ENCODE results near the gene PSPH. TPM values are rescaled to one million over a fixed set of nuclear protein-coding genes. Genes with fewer than 3 reads are reported as not detected.
"Not testable (repeated sequence)": the region's sequence is repeated elsewhere in the genome, so short reads cannot be mapped to it uniquely, and the experiment has no call there.

Gene PSPH
- total RNA-seq, 1 donor from 2014 or later: 37.5 TPM

DNA sequence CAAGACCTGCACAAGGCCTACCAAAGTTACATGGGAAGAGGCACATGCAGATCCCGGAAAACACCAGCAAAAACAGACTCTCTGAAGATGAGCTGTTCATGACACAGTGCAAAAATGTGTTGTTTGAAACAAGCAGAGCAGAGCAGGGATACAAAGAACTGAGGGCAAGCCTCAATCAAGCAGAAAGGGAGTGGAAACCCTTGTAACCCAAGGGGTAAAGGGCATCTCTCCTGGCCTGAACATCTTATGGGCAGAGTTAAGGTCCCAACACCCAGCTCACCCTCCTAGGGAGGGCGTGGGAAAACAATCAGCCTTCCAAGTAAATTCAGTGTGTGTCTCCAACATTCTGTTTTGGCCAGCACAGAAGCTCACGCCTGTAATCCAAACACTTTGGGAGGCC lies 10.5 kb downstream of the PSPH start:
- no peak overlapping the region for H3K4me3 Mint-ChIP-seq (ENCODE audit: unreplicated experiment)
- no peaks in the 10 kb centered on the region for H3K27me3 Mint-ChIP-seq (ENCODE audit: low read depth)
- no peak overlapping the region for H3K27ac Mint-ChIP-seq (ENCODE audit: unreplicated experiment)
- TF ChIP-seq, protein P1, sequence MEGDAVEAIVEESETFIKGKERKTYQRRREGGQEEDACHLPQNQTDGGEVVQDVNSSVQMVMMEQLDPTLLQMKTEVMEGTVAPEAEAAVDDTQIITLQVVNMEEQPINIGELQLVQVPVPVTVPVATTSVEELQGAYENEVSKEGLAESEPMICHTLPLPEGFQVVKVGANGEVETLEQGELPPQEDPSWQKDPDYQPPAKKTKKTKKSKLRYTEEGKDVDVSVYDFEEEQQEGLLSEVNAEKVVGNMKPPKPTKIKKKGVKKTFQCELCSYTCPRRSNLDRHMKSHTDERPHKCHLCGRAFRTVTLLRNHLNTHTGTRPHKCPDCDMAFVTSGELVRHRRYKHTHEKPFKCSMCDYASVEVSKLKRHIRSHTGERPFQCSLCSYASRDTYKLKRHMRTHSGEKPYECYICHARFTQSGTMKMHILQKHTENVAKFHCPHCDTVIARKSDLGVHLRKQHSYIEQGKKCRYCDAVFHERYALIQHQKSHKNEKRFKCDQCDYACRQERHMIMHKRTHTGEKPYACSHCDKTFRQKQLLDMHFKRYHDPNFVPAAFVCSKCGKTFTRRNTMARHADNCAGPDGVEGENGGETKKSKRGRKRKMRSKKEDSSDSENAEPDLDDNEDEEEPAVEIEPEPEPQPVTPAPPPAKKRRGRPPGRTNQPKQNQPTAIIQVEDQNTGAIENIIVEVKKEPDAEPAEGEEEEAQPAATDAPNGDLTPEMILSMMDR (IDR thresholded peaks at IDR 0.05): no peak
- H3K36me3 Mint-ChIP-seq (ENCODE audit: low read depth): no peaks in the 10 kb centered on the region
- no peaks in the 10 kb centered on the region for H3K4me1 Mint-ChIP-seq (ENCODE audit: low read depth)
- H3K9me3 Mint-ChIP-seq (ENCODE audit: low read depth): no peaks in the 10 kb centered on the region
- no peak for DNase-seq (ENCODE audit: low spot score)

DNA sequence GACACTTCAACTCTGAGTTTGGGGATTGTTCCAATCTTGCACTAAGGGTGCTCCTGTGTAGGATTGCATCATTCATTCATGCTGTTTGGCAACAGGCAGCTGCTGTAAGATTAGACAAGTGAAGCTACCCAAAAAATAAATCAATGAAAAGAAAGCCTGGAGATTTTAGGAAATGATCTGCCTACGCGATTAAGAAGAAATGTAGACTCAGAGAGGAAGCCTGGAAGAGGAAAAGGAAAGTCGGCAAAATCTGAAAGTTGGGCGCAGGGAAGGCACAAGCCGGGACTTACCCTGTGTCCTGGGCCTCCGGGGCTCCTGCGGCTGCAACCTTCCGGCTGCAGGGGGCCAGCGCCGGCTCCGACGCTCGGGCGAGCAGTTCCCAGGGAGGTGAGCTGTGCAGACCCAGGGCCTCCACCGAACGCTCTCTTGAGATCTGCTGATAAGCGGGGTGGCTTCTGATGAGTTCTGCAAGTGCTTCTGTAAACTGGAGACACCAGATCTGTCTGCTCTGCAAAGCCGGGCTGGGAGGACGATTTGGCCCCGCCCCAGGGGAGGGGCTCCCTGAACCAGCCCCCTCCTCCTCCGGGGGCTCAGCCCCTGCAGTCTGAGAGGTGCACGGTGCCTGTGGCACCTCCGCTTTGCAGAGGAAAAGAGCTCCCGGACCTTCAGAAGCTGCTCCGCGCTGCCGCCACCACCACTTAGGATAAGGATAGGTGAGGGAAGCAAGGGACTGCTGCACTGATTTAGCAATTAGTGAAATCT lies 17.4 kb downstream of the PSPH start:
- Mint-ChIP-seq H3K27me3 (ENCODE audit: low read depth) (no peaks in the 10 kb centered on the region), H3K36me3 (ENCODE audit: low read depth) (peaks cover 10% of the 10 kb centered on the region), H3K27ac (ENCODE audit: unreplicated experiment) (peak overlapping the region; percentile 88), H3K9me3 (ENCODE audit: low read depth) (no peaks in the 10 kb centered on the region), H3K4me1 (ENCODE audit: low read depth) (peaks cover 19% of the 10 kb centered on the region), H3K4me3 (ENCODE audit: unreplicated experiment) (peak overlapping the region; percentile 85)
- TF ChIP-seq, protein P1 (IDR thresholded peaks at IDR 0.05): peak; percentile 62
- no peak for DNase-seq (ENCODE audit: low spot score)

DNA sequence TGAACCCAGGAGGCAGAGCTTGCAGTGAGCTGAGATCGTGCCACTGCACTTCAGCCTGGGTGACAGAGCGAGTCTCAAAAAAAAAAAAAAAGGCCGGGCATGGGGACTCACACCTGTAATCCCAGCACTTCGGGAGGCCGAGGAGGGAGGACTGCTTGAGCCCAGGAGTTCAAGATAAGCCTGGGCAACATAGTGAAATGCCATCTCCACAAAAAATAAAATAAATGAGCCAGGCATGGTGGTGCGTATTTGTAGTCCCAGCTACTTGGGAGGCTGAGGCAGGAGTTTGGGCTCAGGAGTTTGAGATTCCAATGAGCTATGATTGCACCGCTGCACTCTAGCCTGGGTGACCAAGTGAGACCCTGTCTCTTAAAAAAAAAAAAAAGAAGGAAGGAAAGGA lies 18.7 kb downstream of the PSPH start:
- not testable (repeated sequence) for H3K36me3 Mint-ChIP-seq (ENCODE audit: low read depth); H3K9me3 Mint-ChIP-seq (ENCODE audit: low read depth)

DNA sequence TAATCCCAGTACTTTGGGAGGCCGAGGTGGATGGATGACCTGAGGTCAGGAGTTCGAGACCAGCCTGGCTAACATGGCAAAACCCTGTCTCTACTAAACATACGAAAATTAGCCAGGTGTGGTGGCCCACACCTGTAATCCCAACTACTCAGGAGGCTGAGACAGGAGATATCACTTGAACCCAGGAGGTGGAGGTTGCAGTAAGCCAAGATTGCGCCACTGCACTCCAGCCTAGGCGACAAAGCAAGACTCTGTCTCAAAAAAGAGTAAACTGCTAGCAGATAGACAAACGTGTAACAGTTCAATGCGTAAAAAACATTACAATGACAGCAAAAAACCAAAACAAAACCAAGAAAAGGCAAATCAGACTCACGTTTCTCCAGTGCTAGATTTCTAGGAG lies 19.7 kb downstream of the PSPH start:
- not testable (repeated sequence) for H3K27me3 Mint-ChIP-seq (ENCODE audit: low read depth)
- peak overlapping the region; percentile 48 for H3K4me3 Mint-ChIP-seq (ENCODE audit: unreplicated experiment)

More for the DNA sequence above, 18.7 kb downstream of the PSPH start:
- Mint-ChIP-seq H3K4me3 (ENCODE audit: unreplicated experiment) (peak overlapping the region; percentile 48), H3K4me1 (ENCODE audit: low read depth) (peaks cover 19% of the 10 kb centered on the region), H3K27ac (ENCODE audit: unreplicated experiment) (peak overlapping the region; percentile 20)
- DNase-seq (ENCODE audit: low spot score); H3K27me3 Mint-ChIP-seq (ENCODE audit: low read depth): not testable (repeated sequence)

DNA sequence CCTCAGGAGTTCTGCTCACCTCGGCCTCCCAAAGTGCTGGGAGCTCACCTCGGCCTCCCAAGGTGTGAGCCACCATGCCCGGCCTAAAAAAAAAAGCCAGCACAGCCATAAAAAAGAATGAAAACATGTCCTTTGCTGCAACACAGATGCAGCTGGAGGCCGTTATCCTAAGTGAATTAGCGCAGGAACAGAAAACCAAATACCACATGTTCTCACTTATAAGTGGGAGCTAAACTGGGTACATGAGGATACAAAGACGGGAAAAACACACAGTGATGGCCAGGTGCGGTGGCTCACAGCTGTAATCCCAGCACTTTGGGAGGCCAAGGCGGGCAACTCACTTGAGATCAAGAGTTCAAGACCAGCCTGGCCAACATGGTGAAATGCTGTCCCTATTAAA lies 20.9 kb downstream of the PSPH start:
- no peaks in the 10 kb centered on the region for H3K27me3 Mint-ChIP-seq (ENCODE audit: low read depth)
- no peak overlapping the region for H3K27ac Mint-ChIP-seq (ENCODE audit: unreplicated experiment)
- TF ChIP-seq, protein P1 (IDR thresholded peaks at IDR 0.05): no peak
- DNase-seq (ENCODE audit: low spot score): no peak
- H3K9me3 Mint-ChIP-seq (ENCODE audit: low read depth): no peaks in the 10 kb centered on the region
- H3K4me1 Mint-ChIP-seq (ENCODE audit: low read depth): peaks cover 19% of the 10 kb centered on the region
- H3K4me3 Mint-ChIP-seq (ENCODE audit: unreplicated experiment): no peak overlapping the region
- H3K36me3 Mint-ChIP-seq (ENCODE audit: low read depth): peaks cover 14% of the 10 kb centered on the region

More for the DNA sequence above, 19.7 kb downstream of the PSPH start:
- not testable (repeated sequence) for DNase-seq (ENCODE audit: low spot score); H3K27ac Mint-ChIP-seq (ENCODE audit: unreplicated experiment); H3K9me3 Mint-ChIP-seq (ENCODE audit: low read depth)
- H3K36me3 Mint-ChIP-seq (ENCODE audit: low read depth): peaks cover 12% of the 10 kb centered on the region
- H3K4me1 Mint-ChIP-seq (ENCODE audit: low read depth): peaks cover 19% of the 10 kb centered on the region

DNA sequence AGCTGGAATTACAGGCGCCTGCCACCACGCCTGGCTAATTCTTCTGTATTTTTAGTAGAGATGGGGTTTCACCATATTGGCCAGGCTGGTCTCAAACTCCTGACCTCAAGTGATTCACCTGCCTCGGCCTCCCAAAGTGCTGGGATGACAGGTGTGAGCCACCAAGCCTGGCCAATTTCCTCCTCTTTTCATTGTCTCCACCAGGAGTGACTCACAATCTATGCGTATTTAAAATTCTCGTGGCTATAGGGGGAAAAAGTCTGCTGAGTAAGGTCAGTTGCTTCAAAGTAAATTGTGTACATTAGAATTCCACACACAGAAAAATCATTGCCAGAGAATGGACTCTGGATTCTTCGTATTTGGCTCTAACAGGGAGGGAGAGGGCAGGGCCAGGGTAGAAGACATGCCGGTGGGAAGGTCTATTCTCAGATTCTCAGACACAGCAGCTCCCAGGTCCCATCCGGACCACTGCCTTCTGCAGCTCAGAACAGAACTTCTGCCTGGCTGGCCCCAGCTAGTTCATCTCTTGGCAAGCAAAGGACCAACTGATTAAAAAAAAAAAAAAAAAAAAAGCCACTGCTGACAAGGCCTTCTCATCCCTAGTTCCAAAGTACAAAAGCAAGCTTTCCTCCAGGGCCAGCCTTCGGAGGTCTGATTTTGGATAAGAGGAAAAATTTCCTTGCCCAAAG lies 22.2 kb downstream of the PSPH start:
- Mint-ChIP-seq H3K36me3 (ENCODE audit: low read depth) (peaks cover 16% of the 10 kb centered on the region), H3K9me3 (ENCODE audit: low read depth) (no peaks in the 10 kb centered on the region), H3K4me1 (ENCODE audit: low read depth) (peaks cover 22% of the 10 kb centered on the region), H3K27ac (ENCODE audit: unreplicated experiment) (peak overlapping the region; percentile 57), H3K27me3 (ENCODE audit: low read depth) (no peaks in the 10 kb centered on the region), H3K4me3 (ENCODE audit: unreplicated experiment) (no peak overlapping the region)
- DNase-seq (ENCODE audit: low spot score): no peak
- TF ChIP-seq, protein P1 (IDR thresholded peaks at IDR 0.05): no peak
